ENCODE data around the gene SCPEP1.

DNA sequence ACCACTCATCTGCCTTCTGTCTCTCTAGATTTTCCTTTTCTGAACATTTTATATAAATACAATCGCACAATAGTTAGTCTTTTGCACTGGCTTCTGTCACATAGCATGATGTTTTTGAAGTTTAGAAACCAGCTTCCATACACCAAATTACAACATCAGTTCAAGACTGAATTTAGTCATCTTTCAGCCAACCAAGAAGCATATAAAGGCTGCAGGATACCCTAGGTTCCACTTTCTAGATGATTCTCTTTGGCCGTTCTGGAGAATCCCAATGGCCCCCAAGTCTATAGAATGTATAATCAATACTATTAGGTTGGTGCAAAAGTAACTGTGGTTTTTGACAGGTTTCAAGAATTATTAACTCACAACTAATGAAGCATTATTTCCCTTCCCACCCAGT, 19.4 kb downstream of the SCPEP1 start:
- TF ChIP-seq, protein P1, sequence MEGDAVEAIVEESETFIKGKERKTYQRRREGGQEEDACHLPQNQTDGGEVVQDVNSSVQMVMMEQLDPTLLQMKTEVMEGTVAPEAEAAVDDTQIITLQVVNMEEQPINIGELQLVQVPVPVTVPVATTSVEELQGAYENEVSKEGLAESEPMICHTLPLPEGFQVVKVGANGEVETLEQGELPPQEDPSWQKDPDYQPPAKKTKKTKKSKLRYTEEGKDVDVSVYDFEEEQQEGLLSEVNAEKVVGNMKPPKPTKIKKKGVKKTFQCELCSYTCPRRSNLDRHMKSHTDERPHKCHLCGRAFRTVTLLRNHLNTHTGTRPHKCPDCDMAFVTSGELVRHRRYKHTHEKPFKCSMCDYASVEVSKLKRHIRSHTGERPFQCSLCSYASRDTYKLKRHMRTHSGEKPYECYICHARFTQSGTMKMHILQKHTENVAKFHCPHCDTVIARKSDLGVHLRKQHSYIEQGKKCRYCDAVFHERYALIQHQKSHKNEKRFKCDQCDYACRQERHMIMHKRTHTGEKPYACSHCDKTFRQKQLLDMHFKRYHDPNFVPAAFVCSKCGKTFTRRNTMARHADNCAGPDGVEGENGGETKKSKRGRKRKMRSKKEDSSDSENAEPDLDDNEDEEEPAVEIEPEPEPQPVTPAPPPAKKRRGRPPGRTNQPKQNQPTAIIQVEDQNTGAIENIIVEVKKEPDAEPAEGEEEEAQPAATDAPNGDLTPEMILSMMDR (IDR thresholded peaks at IDR 0.05) = no peak
- TF ChIP-seq POLR2AphosphoS5 (IDR thresholded peaks at IDR 0.05; ENCODE audit: insufficient read depth in 1 of 2, low read depth in 1 of 2) (no peak), POLR2A (IDR thresholded peaks at IDR 0.05) (no peak)
